GM12878 (cell line): ENCODE results near the gene SIN3A. TPM values are rescaled to one million over a fixed set of nuclear protein-coding genes. Genes with fewer than 3 reads are reported as not detected.

Source experiments
- ATAC-seq: fragments of 200-7000 bp; cut with Tn5 transposase; 3 replicates; pipeline ENCODE4 v1.9.1; 2020; ENCODE audit warnings: mild to moderate bottlenecking, moderate library complexity
- BruUV-seq: library from RNA; stranded (reverse); fragments of 400-500 nt; replicated peaks from 2 replicates; lab custom pipeline; 2021; lab: Mats Ljungman, UMichigan
- CTCF ChIA-PET: fragments of 300-600 bp; sonication (Branson Sonifier 250); formaldehyde crosslinking; extraction: SDS; loops from one replicate; lab custom pipeline; 2021; ENCODE audit warnings: inconsistent platforms; lab: Yijun Ruan, JAX
- POLR2A ChIA-PET: fragments of 350-600 bp; formaldehyde crosslinking; extraction: SDS; loops from one replicate; lab custom pipeline; 2021; ENCODE audit warnings: inconsistent platforms; lab: Charles Lee
- RAD21 ChIA-PET: fragments of 300-600 bp; sonication (Branson Sonifier 250); formaldehyde crosslinking; loops from one replicate; lab custom pipeline; 2023; ENCODE audit warnings: antibody characterized with exemption; ENCODE audit not compliant: unreplicated experiment; lab: Charles Lee
- SMC1A ChIA-PET: fragments of 300-600 bp; sonication (Branson Sonifier 250); formaldehyde crosslinking; loops from one replicate; lab custom pipeline; 2023; ENCODE audit not compliant: unreplicated experiment, uncharacterized antibody; lab: Charles Lee
- DNase-seq: peaks from one replicate; pipeline ENCODE4 v3.0.0-alpha.2; 2011; ENCODE audit warnings: low read depth, low spot score
- FAIRE-seq: peaks from 3 replicates; lab custom pipeline; 2011; peaks lifted over from hg19 to GRCh38; lab: Jason Lieb, UNC
- H2AFZ ChIP-seq: 2 replicates; pipeline ENCODE4 v1.6.0; 2011; ENCODE audit warnings: low read depth, low read length, control low read depth; ENCODE audit not compliant: control insufficient read depth
- H3K27ac ChIP-seq: 2 replicates; pipeline ENCODE4 v1.5.1; 2011; ENCODE audit warnings: control low read depth; ENCODE audit not compliant: control insufficient read depth, insufficient read depth
- H3K27me3 ChIP-seq, 2 experiments: replicated peaks in 1 of 2; 2 replicates each; pipeline versions ENCODE4 v1.6.0 to v1.6.1; 2011; ENCODE audit warnings: low read length in 1 of 2; ENCODE audit not compliant: control insufficient read depth in 2 of 2, insufficient read depth in 2 of 2
- H3K36me3 ChIP-seq, 2 experiments: 2 replicates each; pipeline ENCODE4 v1.5.1; 2011; ENCODE audit warnings: low read length in 1 of 2; ENCODE audit not compliant: control insufficient read depth in 2 of 2, insufficient read depth in 2 of 2
- H3K4me1 ChIP-seq: 2 replicates; pipeline ENCODE4 v1.6.1; 2011; ENCODE audit warnings: mild to moderate bottlenecking, low read length, moderate library complexity, mixed read lengths; ENCODE audit not compliant: control insufficient read depth, insufficient read depth
- H3K4me2 ChIP-seq: 2 replicates; pipeline ENCODE4 v1.6.0; 2011; ENCODE audit warnings: control low read depth; ENCODE audit not compliant: control insufficient read depth, insufficient read depth
- H3K4me3 ChIP-seq: fragments of 200-600 bp; sonication (generic); 2 replicates; pipeline ENCODE4 v1.5.1; 2016
- H3K79me2 ChIP-seq: 2 replicates; pipeline ENCODE4 v1.6.0; 2011; ENCODE audit warnings: low read length; ENCODE audit not compliant: control insufficient read depth, insufficient read depth
- H3K9ac ChIP-seq: 2 replicates; pipeline ENCODE4 v1.8.0; 2011; ENCODE audit warnings: low read length, control low read depth, mixed read lengths; ENCODE audit not compliant: control insufficient read depth, insufficient read depth
- H3K9me3 ChIP-seq: replicated peaks from 3 replicates; pipeline ENCODE4 v1.5.1; 2011; ENCODE audit warnings: mild to moderate bottlenecking, low read length; ENCODE audit not compliant: control insufficient read depth, insufficient read depth
- H4K20me1 ChIP-seq: 2 replicates; pipeline ENCODE4 v1.6.0; 2011; ENCODE audit not compliant: control insufficient read depth, insufficient read depth
- ATF7 ChIP-seq: fragments of 450-650 bp; IDR thresholded peaks from 2 replicates; pipeline ENCODE4 v1.6.1; 2016; ENCODE audit warnings: low read depth, mild to moderate bottlenecking
- BHLHE40 ChIP-seq, 2 experiments: fragments of 450-650 bp in 1 of 2; IDR thresholded peaks; 2 replicates each; pipeline ENCODE4 v1.6.1; 2011 to 2017; ENCODE audit warnings: low read depth in 2 of 2, borderline replicate concordance in 1 of 2, improper control_type of control experiment in 1 of 2, low read length in 1 of 2, mild to moderate bottlenecking in 1 of 2
- CBX5 ChIP-seq: sonication (generic); IDR thresholded peaks from 2 replicates; pipeline ENCODE4 v1.6.1; 2016; ENCODE audit warnings: low read depth, moderate library complexity, mild to moderate bottlenecking, inconsistent platforms
- CREM ChIP-seq: IDR thresholded peaks from 2 replicates; pipeline ENCODE4 v1.6.1; 2014; ENCODE audit warnings: antibody characterized with exemption, low read depth
- DPF2 ChIP-seq: fragments of 450-650 bp; IDR thresholded peaks from 2 replicates; pipeline ENCODE4 v1.6.1; 2017; ENCODE audit warnings: mild to moderate bottlenecking
- E2F8 ChIP-seq: fragments of 450-650 bp; IDR thresholded peaks from 2 replicates; pipeline ENCODE4 v1.6.1; 2018; ENCODE audit warnings: mild to moderate bottlenecking, low read depth, moderate library complexity; ENCODE audit not compliant: partially characterized antibody
- GABPA ChIP-seq: IDR thresholded peaks from 2 replicates; pipeline ENCODE4 v1.6.1; 2014; ENCODE audit warnings: antibody characterized with exemption, low read depth, mild to moderate bottlenecking, inconsistent platforms
- IKZF1 ChIP-seq: fragments of 450-650 bp; conservative IDR thresholded peaks from 2 replicates; pipeline ENCODE4 v1.6.1; 2017; ENCODE audit warnings: antibody characterized with exemption, mild to moderate bottlenecking
- IKZF2 ChIP-seq, 2 experiments: fragments of 450-650 bp; IDR thresholded peaks; 2 replicates each; pipeline ENCODE4 v1.6.1; 2017; ENCODE audit warnings: mild to moderate bottlenecking in 2 of 2, moderate library complexity in 2 of 2
- PRDM15 ChIP-seq: fragments of 450-650 bp; formaldehyde crosslinking; IDR thresholded peaks from 2 replicates; pipeline ENCODE4 v1.4.0; 2020; ENCODE audit warnings: mild to moderate bottlenecking, moderate library complexity
- SIN3A ChIP-seq: IDR thresholded peaks from 2 replicates; pipeline ENCODE4 v1.6.1; 2012; ENCODE audit warnings: low read depth, low read length, improper control_type of control experiment
- SIX5 ChIP-seq: IDR thresholded peaks from 2 replicates; pipeline ENCODE4 v1.6.1; 2011; ENCODE audit warnings: mild to moderate bottlenecking, low read depth, low read length, moderate library complexity; ENCODE audit not compliant: severe bottlenecking
- SPI1 ChIP-seq: IDR thresholded peaks from 2 replicates; pipeline ENCODE4 v1.6.1; 2011; ENCODE audit warnings: low read depth, mild to moderate bottlenecking, low read length, moderate library complexity, borderline replicate concordance; ENCODE audit not compliant: insufficient read depth
- TARDBP ChIP-seq: IDR thresholded peaks from 2 replicates; pipeline ENCODE4 v1.6.1; 2016; ENCODE audit warnings: borderline replicate concordance
- TCF7 ChIP-seq: IDR thresholded peaks from 2 replicates; pipeline ENCODE4 v1.6.1; 2014; ENCODE audit warnings: antibody characterized with exemption, borderline replicate concordance
- YY1 ChIP-seq: IDR thresholded peaks from 2 replicates; pipeline ENCODE4 v1.6.1; 2011; ENCODE audit warnings: low read depth, mild to moderate bottlenecking, low read length
- WGBS: methylation state at CpG from one replicate; pipeline ENCODE4 v1.1.6; 2016; ENCODE audit warnings: low lambda C conversion rate; ENCODE audit not compliant: insufficient replicate concordance, insufficient coverage; ENCODE audit errors: missing lambda C conversion rate; 5-methylcytosine and 5-hydroxymethylcytosine counted together
- in situ Hi-C: fragments of 300-500 bp; cut with MboI; formaldehyde crosslinking; loops from 9 replicates; pipeline ENCODE4 v1.14.3; 2018; ENCODE audit warnings: mixed read lengths
- intact Hi-C: fragments of 100-400 bp; cut with micrococcal nuclease; formaldehyde crosslinking; loops from one replicate; pipeline ENCODE4 v1.14.2; 2022; ENCODE audit not compliant: unreplicated experiment
- polyA plus RNA-seq, 11 experiments: library from polyadenylated mRNA; depleted of rRNA in 4 of 11; unstranded in 6 of 11; stranded (reverse) in 5 of 11; fragments of >200 nt; fragmentation: Nextera tagmentation in 4 of 11; fragmentation: Illumina TruSeq in 1 of 11; extraction: Ambion mirVana in 4 of 11; extraction: Trizol in 1 of 11; gene quantifications; 1 replicate in 1 of 11; 2 replicates in 10 of 11; pipeline versions ENCODE4 v1.2.1 to v1.2.3, GENCODE V29; 2011 to 2016; ENCODE audit warnings: inconsistent platforms in 2 of 11, missing spikeins in 2 of 11, low read depth in 1 of 11
- total RNA-seq, 4 experiments: library from RNA; depleted of rRNA in 3 of 4; stranded (reverse); fragments of >200 nt in 3 of 4; fragmentation: Illumina TruSeq in 1 of 4; extraction: Trizol in 1 of 4; gene quantifications; 2 replicates each; pipeline versions ENCODE4 v1.2.1 to v1.2.3, GENCODE V29; 2013 to 2021

Gene SIN3A
- total and polyA plus RNA-seq, 10 of the 15 experiments (the other 5 are each of a cell fraction or from before 2014, with no cell fraction given): 6.4 to 62.2 (median 29.2) TPM

GRCh38 chr15:75327005-75327404, 124.5 kb downstream of the SIN3A start:
- Histone ChIP-seq H3K4me3 (no peak overlapping the region), H3K79me2 (no peaks in the 10 kb centered on the region), H3K4me2 (no peak overlapping the region), H3K9me3 (no peaks in the 10 kb centered on the region), H2AFZ (no peak overlapping the region), H4K20me1 (no peaks in the 10 kb centered on the region), H3K27me3 (no peaks in the 10 kb centered on the region), H3K9ac (no peak overlapping the region), H3K4me1 (no peaks in the 10 kb centered on the region), H3K36me3 (no peaks in the 10 kb centered on the region), H3K27ac (no peak overlapping the region)
- intact Hi-C loops: no loop called here
- no peak for ATAC-seq
- FAIRE-seq: no peak
- 39% methylated on average over 4 of the region's 4 CpGs for WGBS
- ChIA-PET RAD21 (no interaction called here), POLR2A (no interaction called here), SMC1A (no interaction called here), CTCF (interaction anchor here (2.9 kb wide), 1 partner anchor 42 kb away, joined by 8 read pairs; the partner anchor contains the start of gene MAN2C1)
- in situ Hi-C loops: no loop called here
- no TSS peak for BruUV-seq
- TF ChIP-seq TCF7: no peak
- no peak for TF ChIP-seq ATF7
- TF ChIP-seq DPF2: no peak
- no peak for TF ChIP-seq GABPA
- no peak for TF ChIP-seq CBX5
- TF ChIP-seq E2F8: no peak
- no peak for TF ChIP-seq YY1
- TF ChIP-seq IKZF2 (IDR thresholded peaks at IDR 0.05): no peak
- no peak for TF ChIP-seq BHLHE40 (IDR thresholded peaks at IDR 0.05; ENCODE audit: borderline replicate concordance in 1 of 2, low read depth in 2 of 2, low read length in 1 of 2)
- TF ChIP-seq SIN3A: no peak
- no peak for TF ChIP-seq PRDM15
- TF ChIP-seq CREM: no peak
- no peak for TF ChIP-seq SIX5
- TF ChIP-seq SPI1: no peak
- no peak for TF ChIP-seq TARDBP
- TF ChIP-seq IKZF1: no peak
- no peak for DNase-seq
